PFSK-1 (cell line): ENCODE measurements around the gene RPS4Y2.

ENCODE experiments used
- FOXP2 ChIP-seq: optimal IDR thresholded peaks from 2 replicates; pipeline ENCODE3; 2011; ENCODE audit warnings: borderline replicate concordance, control low read depth, inconsistent platforms; ENCODE audit not compliant: insufficient read depth; ENCODE audit errors: extremely low read length, extremely low read depth
- POLR2AphosphoS5 ChIP-seq: IDR thresholded peaks from 2 replicates; pipeline ENCODE4 v1.6.1; 2012; ENCODE audit warnings: low read depth, mild to moderate bottlenecking, control low read depth, low read length, moderate library complexity
- REST ChIP-seq, 2 experiments: IDR thresholded peaks; 2 replicates each; pipeline versions ENCODE4 v1.6.1 to v1.8.0; 2011 to 2012; ENCODE audit warnings: low read depth in 2 of 2, low read length in 2 of 2, control low read depth in 1 of 2, inconsistent platforms in 1 of 2, mild to moderate bottlenecking in 1 of 2, moderate library complexity in 1 of 2; ENCODE audit not compliant: insufficient read depth in 1 of 2
- SIN3A ChIP-seq: IDR thresholded peaks from 2 replicates; pipeline ENCODE4 v1.6.1; 2012; ENCODE audit warnings: mild to moderate bottlenecking, low read length, moderate library complexity, borderline replicate concordance; ENCODE audit not compliant: insufficient read depth
- TAF1 ChIP-seq: IDR thresholded peaks from 2 replicates; pipeline ENCODE4 v1.6.1; 2012; ENCODE audit warnings: low read length, control low read depth, borderline replicate concordance; ENCODE audit not compliant: insufficient read depth

The RPS4Y2 gene

GRCh38 chrY:20787076-20787475 lies 31.2 kb downstream of the RPS4Y2 start:
- no peak for TF ChIP-seq SIN3A
- no peak for TF ChIP-seq POLR2AphosphoS5
- TF ChIP-seq FOXP2, result no peak
- TF ChIP-seq REST (IDR thresholded peaks at IDR 0.05; ENCODE audit: insufficient read depth in 1 of 2, low read depth in 2 of 2, low read length in 2 of 2), result no peak
- no peak for TF ChIP-seq TAF1

DNA sequence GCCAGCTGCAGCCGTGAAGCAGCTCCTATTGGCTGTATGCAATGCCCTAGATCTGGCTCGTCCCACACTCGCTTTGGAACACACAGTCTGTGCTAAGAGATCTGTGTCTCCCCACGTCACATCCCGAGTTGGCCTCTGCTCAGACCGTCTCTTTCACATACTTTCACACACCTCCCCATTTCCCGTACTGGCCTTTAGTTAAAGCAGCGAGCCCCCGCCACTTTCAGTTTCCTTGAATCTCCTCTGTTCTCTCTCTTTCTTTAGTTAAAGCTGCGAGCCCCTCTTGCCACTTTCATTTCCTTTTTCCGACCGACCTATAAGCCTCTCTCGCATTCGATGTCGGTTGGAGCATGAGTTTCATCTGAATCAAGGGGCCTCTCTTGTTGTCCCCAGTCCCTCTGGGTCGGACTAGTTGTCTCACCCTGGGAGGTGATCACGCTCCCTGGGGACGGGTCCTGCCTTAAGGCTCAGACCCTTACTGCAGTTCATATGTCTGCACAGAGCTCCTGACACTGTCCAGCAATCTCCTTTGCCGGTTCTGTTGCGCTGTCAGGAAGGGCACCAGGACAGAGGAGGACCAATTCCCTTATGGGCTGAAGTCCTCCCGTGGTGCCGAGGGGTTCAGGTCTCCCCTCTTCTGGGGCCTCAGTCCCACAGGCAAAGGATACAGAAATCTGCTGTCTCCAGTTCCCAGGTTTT lies 42.6 kb downstream of the RPS4Y2 start:
- TF ChIP-seq TAF1, result no peak
- no peak for TF ChIP-seq POLR2AphosphoS5
- TF ChIP-seq REST (IDR thresholded peaks at IDR 0.05; ENCODE audit: insufficient read depth in 1 of 2, low read depth in 2 of 2, low read length in 2 of 2), result no peak
- TF ChIP-seq SIN3A, result no peak
- no peak for TF ChIP-seq FOXP2

GRCh38 chrY:20802659-20803058 lies 46.8 kb downstream of the RPS4Y2 start:
- TF ChIP-seq POLR2AphosphoS5, result no peak
- no peak for TF ChIP-seq FOXP2
- TF ChIP-seq TAF1, result no peak
- TF ChIP-seq SIN3A, result no peak
- no peak for TF ChIP-seq REST (IDR thresholded peaks at IDR 0.05; ENCODE audit: insufficient read depth in 1 of 2, low read depth in 2 of 2, low read length in 2 of 2)

GRCh38 chrY:20806243-20806642 lies 50.3 kb downstream of the RPS4Y2 start:
- TF ChIP-seq TAF1 (no peak), POLR2AphosphoS5 (no peak), SIN3A (no peak), FOXP2 (no peak), REST (IDR thresholded peaks at IDR 0.05; ENCODE audit: insufficient read depth in 1 of 2, low read depth in 2 of 2, low read length in 2 of 2) (no peak)

DNA sequence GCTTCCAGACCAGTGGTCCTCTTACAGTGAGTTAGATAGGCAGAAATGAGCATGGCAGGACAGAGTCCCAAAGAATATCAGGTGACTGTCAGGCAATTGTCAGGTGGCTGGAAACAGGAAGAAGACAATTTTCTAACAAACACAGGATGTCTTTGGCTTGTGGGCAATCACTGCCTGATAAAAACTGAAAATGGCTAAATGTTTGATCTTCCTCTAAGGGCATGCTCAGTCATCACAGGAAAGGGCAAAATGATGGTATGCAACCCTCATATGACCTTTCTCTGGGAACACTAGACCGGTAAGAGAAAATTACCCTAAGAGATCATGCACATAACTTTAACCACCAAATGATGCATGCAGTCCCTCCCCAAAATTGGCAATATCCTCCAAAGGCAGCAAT lies 57.6 kb downstream of the RPS4Y2 start:
- TF ChIP-seq TAF1 (no peak), POLR2AphosphoS5 (no peak), REST (IDR thresholded peaks at IDR 0.05; ENCODE audit: insufficient read depth in 1 of 2, low read depth in 2 of 2, low read length in 2 of 2) (no peak), FOXP2 (no peak), SIN3A (no peak)
